ENCODE data around the gene EPB41L1.

EPB41L1 gene

DNA sequence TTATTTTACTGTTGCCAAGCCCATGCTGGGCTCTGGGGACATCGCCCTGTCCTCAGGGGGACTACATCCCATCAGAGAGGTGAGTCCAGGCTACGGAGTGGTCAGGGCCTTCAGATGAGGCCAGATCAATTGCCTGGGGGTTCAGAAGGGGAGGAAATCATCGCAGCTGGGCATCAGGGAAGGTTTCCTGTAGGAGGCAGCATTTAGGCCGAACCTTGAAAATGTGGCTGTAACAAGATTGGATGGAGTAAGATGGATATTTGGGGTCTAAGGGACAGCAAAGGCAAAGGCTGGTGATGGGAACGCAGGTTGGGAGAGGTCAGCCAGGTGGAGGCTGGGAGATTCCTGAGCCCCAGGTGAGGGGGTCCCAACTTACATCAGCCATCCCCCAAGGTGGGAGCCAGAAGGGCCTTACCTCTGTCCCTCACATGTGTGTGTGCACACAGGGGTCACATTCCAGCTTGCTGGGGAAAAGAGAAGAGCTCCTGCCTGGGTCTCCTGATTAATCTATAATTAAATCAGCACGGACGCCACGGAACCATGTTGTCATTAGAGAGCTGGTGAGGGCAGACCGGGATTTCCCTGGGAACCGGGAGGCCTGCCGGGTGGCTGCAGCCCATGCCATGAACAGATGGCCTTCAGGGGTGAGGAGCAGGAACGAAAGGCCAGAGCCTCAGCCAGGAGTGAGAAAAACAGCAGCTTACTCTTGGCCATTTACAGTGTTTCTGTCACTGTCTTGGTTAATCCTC, 121.1 kb downstream of the EPB41L1 start:
- TF ChIP-seq, protein P1, sequence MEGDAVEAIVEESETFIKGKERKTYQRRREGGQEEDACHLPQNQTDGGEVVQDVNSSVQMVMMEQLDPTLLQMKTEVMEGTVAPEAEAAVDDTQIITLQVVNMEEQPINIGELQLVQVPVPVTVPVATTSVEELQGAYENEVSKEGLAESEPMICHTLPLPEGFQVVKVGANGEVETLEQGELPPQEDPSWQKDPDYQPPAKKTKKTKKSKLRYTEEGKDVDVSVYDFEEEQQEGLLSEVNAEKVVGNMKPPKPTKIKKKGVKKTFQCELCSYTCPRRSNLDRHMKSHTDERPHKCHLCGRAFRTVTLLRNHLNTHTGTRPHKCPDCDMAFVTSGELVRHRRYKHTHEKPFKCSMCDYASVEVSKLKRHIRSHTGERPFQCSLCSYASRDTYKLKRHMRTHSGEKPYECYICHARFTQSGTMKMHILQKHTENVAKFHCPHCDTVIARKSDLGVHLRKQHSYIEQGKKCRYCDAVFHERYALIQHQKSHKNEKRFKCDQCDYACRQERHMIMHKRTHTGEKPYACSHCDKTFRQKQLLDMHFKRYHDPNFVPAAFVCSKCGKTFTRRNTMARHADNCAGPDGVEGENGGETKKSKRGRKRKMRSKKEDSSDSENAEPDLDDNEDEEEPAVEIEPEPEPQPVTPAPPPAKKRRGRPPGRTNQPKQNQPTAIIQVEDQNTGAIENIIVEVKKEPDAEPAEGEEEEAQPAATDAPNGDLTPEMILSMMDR (IDR thresholded peaks at IDR 0.05; ENCODE audit: borderline replicate concordance, insufficient read depth, low read depth, low read length) = no peak
- no peak overlapping the region for H3K4me3 ChIP-seq (ENCODE audit: low read depth, low read length)

DNA sequence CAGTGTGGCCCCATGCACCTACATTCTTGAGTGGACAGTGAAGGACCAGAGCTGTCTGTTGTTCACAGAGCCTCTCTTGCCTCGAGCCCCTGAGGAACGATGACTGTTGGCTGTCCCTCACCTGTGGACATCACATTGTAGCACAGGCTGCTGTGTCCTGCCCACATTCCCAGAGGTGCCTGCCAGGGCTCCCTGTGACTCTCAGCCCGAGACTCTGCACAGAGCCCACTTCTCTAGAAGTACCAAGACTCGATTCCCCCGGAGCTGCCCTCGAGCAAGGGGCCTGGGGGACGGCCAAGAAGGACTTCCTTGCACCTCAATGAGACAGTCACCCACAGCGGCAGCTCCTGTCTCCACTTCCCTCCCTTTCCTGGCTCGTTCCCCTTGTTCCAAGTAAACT, 123.0 kb downstream of the EPB41L1 start:
- H3K4me3 ChIP-seq (ENCODE audit: low read depth, low read length) = no peak overlapping the region
- TF ChIP-seq, protein P1 (IDR thresholded peaks at IDR 0.05; ENCODE audit: borderline replicate concordance, insufficient read depth, low read depth, low read length) = no peak

DNA sequence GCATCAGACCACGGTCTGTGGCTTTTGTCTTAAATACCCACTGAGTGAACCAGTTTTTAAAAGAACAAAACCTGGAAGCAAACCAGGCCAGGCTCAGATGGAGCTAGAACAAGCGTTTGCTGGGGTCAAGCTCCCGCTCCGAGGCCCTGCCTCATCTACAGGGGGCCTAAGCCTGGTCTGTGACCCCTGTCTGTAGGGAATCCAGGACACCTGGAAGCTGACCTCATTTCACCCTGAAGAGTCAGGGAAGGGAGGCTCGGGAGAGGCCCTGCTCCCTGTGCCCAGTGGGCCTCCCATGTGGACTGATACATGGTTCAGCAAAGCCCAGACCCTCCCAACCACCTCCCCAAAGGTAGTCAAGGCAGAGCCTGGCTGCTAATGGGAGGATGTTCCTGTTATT, 124.8 kb downstream of the EPB41L1 start:
- no peak overlapping the region for H3K4me3 ChIP-seq (ENCODE audit: low read depth, low read length)
- TF ChIP-seq, protein P1 (IDR thresholded peaks at IDR 0.05; ENCODE audit: borderline replicate concordance, insufficient read depth, low read depth, low read length) = no peak

DNA sequence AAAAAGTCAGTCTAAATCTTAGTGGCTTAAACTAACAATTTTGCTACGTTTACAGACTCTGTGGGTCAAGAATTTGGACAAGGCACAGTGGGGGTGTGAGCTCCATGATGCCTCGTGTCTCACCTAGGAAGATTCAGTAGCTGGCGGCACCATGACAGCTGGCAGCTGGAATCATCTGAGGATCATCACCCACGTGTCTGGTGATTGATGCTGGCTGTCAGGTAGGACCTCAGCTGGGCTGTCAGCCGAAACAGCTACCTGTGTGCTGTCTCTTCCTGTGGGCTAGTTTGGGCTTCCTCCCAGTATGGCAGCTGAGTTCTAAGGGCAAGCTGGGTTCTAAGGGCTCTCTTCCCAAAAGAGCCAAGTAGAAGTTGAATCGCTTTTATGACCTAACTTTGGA, 125.2 kb downstream of the EPB41L1 start:
- no peak overlapping the region for H3K4me3 ChIP-seq (ENCODE audit: low read depth, low read length)
- TF ChIP-seq, protein P1 (IDR thresholded peaks at IDR 0.05; ENCODE audit: borderline replicate concordance, insufficient read depth, low read depth, low read length) = no peak

DNA sequence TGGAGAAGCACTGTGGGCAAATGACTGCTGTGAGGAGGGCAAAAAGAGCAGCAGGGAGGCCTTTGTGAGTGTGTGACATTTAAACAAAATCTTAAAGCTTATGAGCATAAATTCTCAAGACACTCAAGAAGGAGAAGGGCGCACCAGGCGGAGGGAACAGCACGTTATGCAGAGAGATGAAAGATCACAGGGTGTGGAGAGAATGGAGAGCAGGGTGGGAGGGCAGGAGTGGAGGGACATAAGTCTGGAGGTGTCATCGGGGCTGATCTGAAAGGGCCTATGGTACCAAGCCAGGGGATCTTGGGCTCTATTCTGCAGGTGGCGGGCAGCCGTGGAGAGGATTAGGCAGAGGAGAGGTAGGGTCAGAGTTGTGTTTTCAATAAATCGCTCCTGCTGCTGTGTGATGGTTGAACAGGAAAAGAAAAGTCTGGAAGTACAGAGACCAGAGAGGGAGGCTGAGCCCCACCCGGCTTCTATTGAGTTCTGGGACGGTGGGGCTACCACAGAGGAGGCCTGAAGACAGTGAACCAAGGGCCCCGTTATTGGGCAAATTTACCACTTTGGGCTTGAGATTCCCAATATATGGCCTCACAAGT, 127.3 kb downstream of the EPB41L1 start:
- TF ChIP-seq, protein P1 (IDR thresholded peaks at IDR 0.05; ENCODE audit: borderline replicate concordance, insufficient read depth, low read depth, low read length) = no peak
- H3K4me3 ChIP-seq (ENCODE audit: low read depth, low read length) = no peak overlapping the region

Measured in GM12875 (cell line).